HepG2 (cell line): ENCODE results near the gene MRFAP1L1. TPM values are rescaled to one million over a fixed set of nuclear protein-coding genes. Genes with fewer than 3 reads are reported as not detected.

Experiments used
- GATA4 ChIP-seq: sonication (generic); IDR thresholded peaks from 2 replicates; pipeline ENCODE4 v1.6.1; 2016; ENCODE audit warnings: antibody characterized with exemption, low read depth, borderline replicate concordance
- MAFG ChIP-seq: sonication (generic); formaldehyde crosslinking; IDR thresholded peaks from 2 replicates; pipeline ENCODE4 v1.5.1; 2020; ENCODE audit warnings: mild to moderate bottlenecking, missing genetic modification reagents
- RFX5 ChIP-seq: IDR thresholded peaks from 2 replicates; pipeline ENCODE4 v1.6.1; 2011; ENCODE audit warnings: low read depth, low read length, improper control_type of control experiment
- SALL1 ChIP-seq: sonication (generic); formaldehyde crosslinking; IDR thresholded peaks from 2 replicates; pipeline ENCODE4 v1.8.0; 2022; ENCODE audit warnings: mild to moderate bottlenecking, missing genetic modification reagents
- SIN3A ChIP-seq: IDR thresholded peaks from 2 replicates; pipeline ENCODE4 v1.6.1; 2011; ENCODE audit warnings: low read depth, mild to moderate bottlenecking, control low read depth, low read length, borderline replicate concordance
- ZFX ChIP-seq: sonication (generic); formaldehyde crosslinking; IDR thresholded peaks from 2 replicates; pipeline ENCODE4 v1.4.0; 2020; ENCODE audit warnings: mild to moderate bottlenecking, low read depth, missing genetic modification reagents, moderate library complexity
- ZMYM3 ChIP-seq: sonication (generic); formaldehyde crosslinking; IDR thresholded peaks from 2 replicates; pipeline ENCODE4 v1.5.1; 2020; ENCODE audit warnings: mild to moderate bottlenecking, missing genetic modification reagents
- ZMYM4 ChIP-seq: sonication (generic); formaldehyde crosslinking; IDR thresholded peaks from 2 replicates; pipeline ENCODE4 v1.8.1; 2023; ENCODE audit warnings: mild to moderate bottlenecking, missing genetic modification reagents
- ZNF3 ChIP-seq: IDR thresholded peaks from 2 replicates; pipeline ENCODE4 v1.7.0; 2017; ENCODE audit warnings: inconsistent platforms
- ZNF354B ChIP-seq: sonication (generic); formaldehyde crosslinking; IDR thresholded peaks from 2 replicates; pipeline ENCODE4 v1.8.0; 2022; ENCODE audit warnings: mild to moderate bottlenecking, missing genetic modification reagents
- ZNF430 ChIP-seq: sonication (generic); formaldehyde crosslinking; IDR thresholded peaks from 2 replicates; pipeline ENCODE4 v1.9.0; 2021; ENCODE audit warnings: mild to moderate bottlenecking, missing genetic modification reagents
- ZNF441 ChIP-seq: sonication (generic); formaldehyde crosslinking; IDR thresholded peaks from 2 replicates; pipeline ENCODE4 v1.7.0; 2021; ENCODE audit warnings: missing genetic modification reagents, borderline replicate concordance
- ZNF720 ChIP-seq: sonication (generic); formaldehyde crosslinking; IDR thresholded peaks from 2 replicates; pipeline ENCODE4 v1.4.0; 2020; ENCODE audit warnings: missing genetic modification reagents
- ZNF781 ChIP-seq: sonication (generic); formaldehyde crosslinking; IDR thresholded peaks from 2 replicates; pipeline ENCODE4 v1.5.1; 2020; ENCODE audit warnings: borderline replicate concordance, mild to moderate bottlenecking, missing genetic modification reagents; ENCODE audit errors: not compliant biosample characterization
- polyA plus RNA-seq, 8 experiments: library from polyadenylated mRNA; depleted of rRNA in 3 of 8; stranded (reverse) in 7 of 8; unstranded in 1 of 8; fragments of >200 nt; fragmentation: Illumina TruSeq in 4 of 8; extraction: Trizol in 4 of 8; gene quantifications; 2 replicates each; pipeline versions ENCODE4 v1.2.1 to v1.2.3, GENCODE V29; 2011 to 2016; ENCODE audit warnings: low read depth in 4 of 8, missing spikeins in 1 of 8, mixed read lengths in 1 of 8; ENCODE audit not compliant: insufficient read depth in 1 of 8
- total RNA-seq, 5 experiments: library from RNA; depleted of rRNA; stranded (reverse); fragments of >200 nt; fragmentation: Illumina TruSeq; extraction: Trizol; gene quantifications; 2 replicates each; pipeline ENCODE4 v1.2.3, GENCODE V29; 2016; ENCODE audit warnings: low read depth in 1 of 5
- TF ChIP-seq, protein P1 (sequence below): sonication (generic); formaldehyde crosslinking; IDR thresholded peaks from 2 replicates; pipeline ENCODE4 v1.8.0; 2022; ENCODE audit warnings: missing genetic modification reagents, mild to moderate bottlenecking, borderline replicate concordance
- TF ChIP-seq, protein P2 (sequence below): sonication (generic); formaldehyde crosslinking; IDR thresholded peaks from 2 replicates; pipeline ENCODE4 v1.8.1; 2023; ENCODE audit warnings: mild to moderate bottlenecking, missing genetic modification reagents
- TF ChIP-seq, protein P3 (sequence below): sonication (generic); formaldehyde crosslinking; IDR thresholded peaks from 2 replicates; pipeline ENCODE4; 2020; ENCODE audit warnings: missing genetic modification reagents, mild to moderate bottlenecking, borderline replicate concordance
- TF ChIP-seq, protein P4 (sequence below): sonication (generic); formaldehyde crosslinking; IDR thresholded peaks from 2 replicates; pipeline ENCODE4 v1.5.0; 2020; ENCODE audit warnings: mild to moderate bottlenecking, missing genetic modification reagents
- TF ChIP-seq, protein P5 (sequence below): sonication (generic); formaldehyde crosslinking; IDR thresholded peaks from 2 replicates; pipeline ENCODE4 v1.5.0; 2020; ENCODE audit warnings: mild to moderate bottlenecking, missing genetic modification reagents, borderline replicate concordance

MRFAP1L1 gene
- total and polyA plus RNA-seq, 2 of the 13 experiments (the other 11 are each of a cell fraction or from before 2014, with no cell fraction given) = 44.8 to 76.6 TPM

DNA sequence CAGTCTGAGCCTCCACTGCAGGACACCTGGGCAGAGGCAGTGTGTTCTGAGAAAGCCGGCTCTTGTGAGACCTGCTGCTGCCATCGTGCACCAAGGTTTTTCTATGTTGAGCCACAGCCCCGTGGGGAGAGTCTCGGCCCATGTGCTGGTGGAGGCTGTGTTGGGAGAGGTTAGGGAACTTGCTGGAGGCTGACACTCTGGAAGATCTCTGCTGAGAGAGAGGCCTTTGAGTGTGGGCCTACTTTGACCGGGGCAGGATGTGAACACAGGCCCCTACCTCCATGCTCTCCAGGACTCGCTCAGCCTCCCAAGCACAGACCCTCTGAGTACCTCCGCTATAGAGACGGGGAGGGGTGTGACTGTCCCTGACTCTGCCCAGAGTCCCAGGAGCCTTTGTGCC, 17.3 kb downstream of the MRFAP1L1 start (continued):
- TF ChIP-seq, protein P1, sequence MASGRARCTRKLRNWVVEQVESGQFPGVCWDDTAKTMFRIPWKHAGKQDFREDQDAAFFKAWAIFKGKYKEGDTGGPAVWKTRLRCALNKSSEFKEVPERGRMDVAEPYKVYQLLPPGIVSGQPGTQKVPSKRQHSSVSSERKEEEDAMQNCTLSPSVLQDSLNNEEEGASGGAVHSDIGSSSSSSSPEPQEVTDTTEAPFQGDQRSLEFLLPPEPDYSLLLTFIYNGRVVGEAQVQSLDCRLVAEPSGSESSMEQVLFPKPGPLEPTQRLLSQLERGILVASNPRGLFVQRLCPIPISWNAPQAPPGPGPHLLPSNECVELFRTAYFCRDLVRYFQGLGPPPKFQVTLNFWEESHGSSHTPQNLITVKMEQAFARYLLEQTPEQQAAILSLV (CRISPR knock-in tag) = peak; percentile 25; the same call in 1 of the 2 replicates
- TF ChIP-seq ZNF720 (CRISPR knock-in tag) = no peak
- no peak for TF ChIP-seq MAFG (CRISPR knock-in tag)
- TF ChIP-seq ZNF3 (CRISPR knock-in tag) = 0 out of 2 replicates have a peak, but pooled peaks have one; percentile 1
- TF ChIP-seq ZNF354B = no peak
- TF ChIP-seq ZNF430 = 0 out of 2 replicates have a peak, but pooled peaks have one; percentile 60
- TF ChIP-seq ZMYM3 (CRISPR knock-in tag) = 0 out of 2 replicates have a peak, but pooled peaks have one; percentile 27
- TF ChIP-seq GATA4 = no peak
- TF ChIP-seq ZFX = peak; percentile 65; the same call in 1 of the 2 replicates
- TF ChIP-seq, protein P2, sequence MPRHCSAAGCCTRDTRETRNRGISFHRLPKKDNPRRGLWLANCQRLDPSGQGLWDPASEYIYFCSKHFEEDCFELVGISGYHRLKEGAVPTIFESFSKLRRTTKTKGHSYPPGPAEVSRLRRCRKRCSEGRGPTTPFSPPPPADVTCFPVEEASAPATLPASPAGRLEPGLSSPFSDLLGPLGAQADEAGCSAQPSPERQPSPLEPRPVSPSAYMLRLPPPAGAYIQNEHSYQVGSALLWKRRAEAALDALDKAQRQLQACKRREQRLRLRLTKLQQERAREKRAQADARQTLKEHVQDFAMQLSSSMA (CRISPR knock-in tag) = 0 out of 2 replicates have a peak, but pooled peaks have one; percentile 49
- no peak for TF ChIP-seq RFX5
- no peak for TF ChIP-seq ZMYM4 (CRISPR knock-in tag)
- 0 out of 2 replicates have a peak, but pooled peaks have one; percentile 8 for TF ChIP-seq ZNF441 (CRISPR knock-in tag)
- TF ChIP-seq SIN3A = 0 out of 2 replicates have a peak, but pooled peaks have one; percentile 22
- TF ChIP-seq SALL1 (CRISPR knock-in tag) = 0 out of 2 replicates have a peak, but pooled peaks have one; percentile 6
- TF ChIP-seq, protein P3, sequence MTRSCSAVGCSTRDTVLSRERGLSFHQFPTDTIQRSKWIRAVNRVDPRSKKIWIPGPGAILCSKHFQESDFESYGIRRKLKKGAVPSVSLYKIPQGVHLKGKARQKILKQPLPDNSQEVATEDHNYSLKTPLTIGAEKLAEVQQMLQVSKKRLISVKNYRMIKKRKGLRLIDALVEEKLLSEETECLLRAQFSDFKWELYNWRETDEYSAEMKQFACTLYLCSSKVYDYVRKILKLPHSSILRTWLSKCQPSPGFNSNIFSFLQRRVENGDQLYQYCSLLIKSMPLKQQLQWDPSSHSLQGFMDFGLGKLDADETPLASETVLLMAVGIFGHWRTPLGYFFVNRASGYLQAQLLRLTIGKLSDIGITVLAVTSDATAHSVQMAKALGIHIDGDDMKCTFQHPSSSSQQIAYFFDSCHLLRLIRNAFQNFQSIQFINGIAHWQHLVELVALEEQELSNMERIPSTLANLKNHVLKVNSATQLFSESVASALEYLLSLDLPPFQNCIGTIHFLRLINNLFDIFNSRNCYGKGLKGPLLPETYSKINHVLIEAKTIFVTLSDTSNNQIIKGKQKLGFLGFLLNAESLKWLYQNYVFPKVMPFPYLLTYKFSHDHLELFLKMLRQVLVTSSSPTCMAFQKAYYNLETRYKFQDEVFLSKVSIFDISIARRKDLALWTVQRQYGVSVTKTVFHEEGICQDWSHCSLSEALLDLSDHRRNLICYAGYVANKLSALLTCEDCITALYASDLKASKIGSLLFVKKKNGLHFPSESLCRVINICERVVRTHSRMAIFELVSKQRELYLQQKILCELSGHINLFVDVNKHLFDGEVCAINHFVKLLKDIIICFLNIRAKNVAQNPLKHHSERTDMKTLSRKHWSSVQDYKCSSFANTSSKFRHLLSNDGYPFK = peak; percentile 55; the same call in 1 of the 2 replicates
- TF ChIP-seq, protein P4, sequence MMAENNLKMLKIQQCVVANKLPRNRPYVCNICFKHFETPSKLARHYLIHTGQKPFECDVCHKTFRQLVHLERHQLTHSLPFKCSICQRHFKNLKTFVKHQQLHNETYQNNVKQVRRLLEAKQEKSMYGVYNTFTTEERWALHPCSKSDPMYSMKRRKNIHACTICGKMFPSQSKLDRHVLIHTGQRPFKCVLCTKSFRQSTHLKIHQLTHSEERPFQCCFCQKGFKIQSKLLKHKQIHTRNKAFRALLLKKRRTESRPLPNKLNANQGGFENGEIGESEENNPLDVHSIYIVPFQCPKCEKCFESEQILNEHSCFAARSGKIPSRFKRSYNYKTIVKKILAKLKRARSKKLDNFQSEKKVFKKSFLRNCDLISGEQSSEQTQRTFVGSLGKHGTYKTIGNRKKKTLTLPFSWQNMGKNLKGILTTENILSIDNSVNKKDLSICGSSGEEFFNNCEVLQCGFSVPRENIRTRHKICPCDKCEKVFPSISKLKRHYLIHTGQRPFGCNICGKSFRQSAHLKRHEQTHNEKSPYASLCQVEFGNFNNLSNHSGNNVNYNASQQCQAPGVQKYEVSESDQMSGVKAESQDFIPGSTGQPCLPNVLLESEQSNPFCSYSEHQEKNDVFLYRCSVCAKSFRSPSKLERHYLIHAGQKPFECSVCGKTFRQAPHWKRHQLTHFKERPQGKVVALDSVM (CRISPR knock-in tag) = peak; percentile 71; the same call in 1 of the 2 replicates
- TF ChIP-seq, protein P5, sequence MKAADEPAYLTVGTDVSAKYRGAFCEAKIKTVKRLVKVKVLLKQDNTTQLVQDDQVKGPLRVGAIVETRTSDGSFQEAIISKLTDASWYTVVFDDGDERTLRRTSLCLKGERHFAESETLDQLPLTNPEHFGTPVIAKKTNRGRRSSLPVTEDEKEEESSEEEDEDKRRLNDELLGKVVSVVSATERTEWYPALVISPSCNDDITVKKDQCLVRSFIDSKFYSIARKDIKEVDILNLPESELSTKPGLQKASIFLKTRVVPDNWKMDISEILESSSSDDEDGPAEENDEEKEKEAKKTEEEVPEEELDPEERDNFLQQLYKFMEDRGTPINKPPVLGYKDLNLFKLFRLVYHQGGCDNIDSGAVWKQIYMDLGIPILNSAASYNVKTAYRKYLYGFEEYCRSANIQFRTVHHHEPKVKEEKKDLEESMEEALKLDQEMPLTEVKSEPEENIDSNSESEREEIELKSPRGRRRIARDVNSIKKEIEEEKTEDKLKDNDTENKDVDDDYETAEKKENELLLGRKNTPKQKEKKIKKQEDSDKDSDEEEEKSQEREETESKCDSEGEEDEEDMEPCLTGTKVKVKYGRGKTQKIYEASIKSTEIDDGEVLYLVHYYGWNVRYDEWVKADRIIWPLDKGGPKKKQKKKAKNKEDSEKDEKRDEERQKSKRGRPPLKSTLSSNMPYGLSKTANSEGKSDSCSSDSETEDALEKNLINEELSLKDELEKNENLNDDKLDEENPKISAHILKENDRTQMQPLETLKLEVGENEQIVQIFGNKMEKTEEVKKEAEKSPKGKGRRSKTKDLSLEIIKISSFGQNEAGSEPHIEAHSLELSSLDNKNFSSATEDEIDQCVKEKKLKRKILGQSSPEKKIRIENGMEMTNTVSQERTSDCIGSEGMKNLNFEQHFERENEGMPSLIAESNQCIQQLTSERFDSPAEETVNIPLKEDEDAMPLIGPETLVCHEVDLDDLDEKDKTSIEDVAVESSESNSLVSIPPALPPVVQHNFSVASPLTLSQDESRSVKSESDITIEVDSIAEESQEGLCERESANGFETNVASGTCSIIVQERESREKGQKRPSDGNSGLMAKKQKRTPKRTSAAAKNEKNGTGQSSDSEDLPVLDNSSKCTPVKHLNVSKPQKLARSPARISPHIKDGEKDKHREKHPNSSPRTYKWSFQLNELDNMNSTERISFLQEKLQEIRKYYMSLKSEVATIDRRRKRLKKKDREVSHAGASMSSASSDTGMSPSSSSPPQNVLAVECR (CRISPR knock-in tag) = no peak
- TF ChIP-seq ZNF781 = no peak
